Stomach smooth muscle (tissue), 2 donors: Measurements from ENCODE around the gene ATOH8.

Experiments
- H3K27ac ChIP-seq: one replicate; pipeline ENCODE4 v1.7.0; 2013; ENCODE audit warnings: mild to moderate bottlenecking, low read length, inconsistent platforms
- H3K27me3 ChIP-seq, 2 donors: one replicate each; pipeline ENCODE4 v1.7.0; 2013; ENCODE audit warnings: low read length in 2 of 2; ENCODE audit not compliant: insufficient read depth in 2 of 2, control insufficient read depth in 1 of 2
- H3K36me3 ChIP-seq, 2 donors: one replicate each; pipeline ENCODE4 v1.7.0; 2013; ENCODE audit warnings: low read length in 2 of 2; ENCODE audit not compliant: control insufficient read depth in 2 of 2, insufficient read depth in 2 of 2
- H3K4me1 ChIP-seq: one replicate; pipeline ENCODE4 v1.7.0; 2013; ENCODE audit warnings: low read length; ENCODE audit not compliant: control insufficient read depth, insufficient read depth
- H3K4me3 ChIP-seq, 2 donors: one replicate each; pipeline ENCODE4 v1.7.0; 2013; ENCODE audit warnings: low read length in 2 of 2
- H3K9ac ChIP-seq, 2 donors: one replicate each; pipeline ENCODE4 v1.7.0; 2013; ENCODE audit warnings: low read length in 2 of 2, mild to moderate bottlenecking in 1 of 2
- H3K9me3 ChIP-seq, 2 donors: one replicate each; pipeline ENCODE4 v1.7.0; 2013; ENCODE audit warnings: low read length in 2 of 2; ENCODE audit not compliant: control insufficient read depth in 2 of 2
- donor health status: healthy.
- donor health status: Pancreatic carcinoma.

The ATOH8 gene

GRCh38 chr2:85780316-85781012 lies 26.7 kb downstream of the ATOH8 start:
- Histone ChIP-seq H3K4me1 (peaks cover 68% of the 10 kb centered on the region), H3K27ac (no peak overlapping the region), H3K36me3 (peaks cover 3 to 10% of the 10 kb centered on the region in 2 donors), H3K9ac (peak overlapping the region in 1 of 2 donors; percentile 7), H3K27me3 (no peaks in the 10 kb centered on the region), H3K4me3 (no peak overlapping the region), H3K9me3 (no peaks in the 10 kb centered on the region)

- H3K9me3 ChIP-seq: no peaks in the 10 kb centered on the region
- H3K27ac ChIP-seq: no peak overlapping the region
- H3K4me1 ChIP-seq: peaks cover 68% of the 10 kb centered on the region
Observed at GRCh38 chr2:85781013-85781332, 27.2 kb downstream of the ATOH8 start.

GRCh38 chr2:85783796-85784195 lies 30.0 kb downstream of the ATOH8 start:
- H3K27ac ChIP-seq: no peak overlapping the region
- H3K9me3 ChIP-seq: no peaks in the 10 kb centered on the region
- peaks cover 64% of the 10 kb centered on the region for H3K4me1 ChIP-seq
- peaks cover 7 to 13% of the 10 kb centered on the region in 2 donors for H3K36me3 ChIP-seq
- no peaks in the 10 kb centered on the region for H3K27me3 ChIP-seq
- no peak overlapping the region for H3K4me3 ChIP-seq
- H3K9ac ChIP-seq: no peak overlapping the region

More at GRCh38 chr2:85781013-85781332, 27.2 kb downstream of the ATOH8 start:
- Histone ChIP-seq H3K9ac (peak overlapping the region in 1 of 2 donors; percentile 7), H3K36me3 (peaks cover 3 to 10% of the 10 kb centered on the region in 2 donors), H3K27me3 (no peaks in the 10 kb centered on the region), H3K4me3 (no peak overlapping the region)

GRCh38 chr2:85784474-85784986 lies 30.7 kb downstream of the ATOH8 start:
- peaks cover 58% of the 10 kb centered on the region for H3K4me1 ChIP-seq
- no peaks in the 10 kb centered on the region for H3K27me3 ChIP-seq
- H3K4me3 ChIP-seq: peak overlapping the region in 1 of 2 donors; percentile 57
- peak overlapping the region; percentile 82 for H3K27ac ChIP-seq
- H3K9me3 ChIP-seq: no peaks in the 10 kb centered on the region
- peaks cover 7 to 10% of the 10 kb centered on the region in 2 donors for H3K36me3 ChIP-seq
- H3K9ac ChIP-seq: peak overlapping the region in 1 of 2 donors; percentile 42

GRCh38 chr2:85785027-85785822 lies 31.4 kb downstream of the ATOH8 start:
- Histone ChIP-seq H3K4me3 (peak overlapping the region in 1 of 2 donors; percentile 57), H3K4me1 (peaks cover 51% of the 10 kb centered on the region), H3K36me3 (peaks cover 7 to 8% of the 10 kb centered on the region in 2 donors), H3K9me3 (no peaks in the 10 kb centered on the region), H3K9ac (peak overlapping the region in 1 of 2 donors; percentile 42), H3K27ac (peak overlapping the region; percentile 82), H3K27me3 (no peaks in the 10 kb centered on the region)

- peak overlapping the region in 1 of 2 donors; percentile 49 for H3K4me3 ChIP-seq
- H3K36me3 ChIP-seq: peaks cover 3 to 6% of the 10 kb centered on the region in 2 donors
- H3K27ac ChIP-seq: peak overlapping the region; percentile 82
- H3K9ac ChIP-seq: peak overlapping the region in 1 of 2 donors; percentile 36
- no peaks in the 10 kb centered on the region for H3K27me3 ChIP-seq
- H3K4me1 ChIP-seq: peaks cover 45% of the 10 kb centered on the region
- H3K9me3 ChIP-seq: no peaks in the 10 kb centered on the region
Observed at GRCh38 chr2:85785871-85786270, 32.1 kb downstream of the ATOH8 start.

- H3K27ac ChIP-seq: peak overlapping the region; percentile 82
Observed at GRCh38 chr2:85786444-85786843, 32.7 kb downstream of the ATOH8 start.

GRCh38 chr2:85786865-85787264 lies 33.1 kb downstream of the ATOH8 start:
- H3K9me3 ChIP-seq: no peaks in the 10 kb centered on the region
- H3K4me1 ChIP-seq: peaks cover 41% of the 10 kb centered on the region
- no peaks in the 10 kb centered on the region for H3K27me3 ChIP-seq
- no peak overlapping the region for H3K4me3 ChIP-seq
- peak overlapping the region; percentile 82 for H3K27ac ChIP-seq
- H3K36me3 ChIP-seq: peaks cover 3% of the 10 kb centered on the region in 2 donors
- no peak overlapping the region for H3K9ac ChIP-seq

More at GRCh38 chr2:85786444-85786843, 32.7 kb downstream of the ATOH8 start:
- Histone ChIP-seq H3K9me3 (no peaks in the 10 kb centered on the region), H3K4me3 (no peak overlapping the region), H3K27me3 (no peaks in the 10 kb centered on the region), H3K9ac (peak overlapping the region in 1 of 2 donors; percentile 36), H3K36me3 (peaks cover 3% of the 10 kb centered on the region in 2 donors), H3K4me1 (peaks cover 42% of the 10 kb centered on the region)

GRCh38 chr2:85787282-85787980 lies 33.6 kb downstream of the ATOH8 start:
- H3K4me1 ChIP-seq: peaks cover 47% of the 10 kb centered on the region
- no peak overlapping the region for H3K9ac ChIP-seq
- peaks cover 3% of the 10 kb centered on the region in 2 donors for H3K36me3 ChIP-seq
- peak overlapping the region; percentile 82 for H3K27ac ChIP-seq
- no peaks in the 10 kb centered on the region for H3K9me3 ChIP-seq
- H3K4me3 ChIP-seq: no peak overlapping the region
- no peaks in the 10 kb centered on the region for H3K27me3 ChIP-seq

- H3K4me1 ChIP-seq: peaks cover 52% of the 10 kb centered on the region
- H3K27ac ChIP-seq: no peak overlapping the region
- no peak overlapping the region for H3K9ac ChIP-seq
- H3K36me3 ChIP-seq: peaks cover 3% of the 10 kb centered on the region in 2 donors
- no peaks in the 10 kb centered on the region for H3K27me3 ChIP-seq
- H3K4me3 ChIP-seq: no peak overlapping the region
- no peaks in the 10 kb centered on the region for H3K9me3 ChIP-seq
Observed at GRCh38 chr2:85787981-85788340, 34.2 kb downstream of the ATOH8 start.
